ENCODE results near the gene PPP1R13L.

PPP1R13L gene

GRCh38 chr19:45382426-45382825 lies 22.4 kb downstream of the PPP1R13L start:
- no peak for DNase-seq
- TF ChIP-seq GATA1 (IDR thresholded peaks at IDR 0.05; ENCODE audit: low read depth, low read length) (no peak), POLR2A (IDR thresholded peaks at IDR 0.05; ENCODE audit: low read length) (no peak)

- TF ChIP-seq POLR2A (IDR thresholded peaks at IDR 0.05; ENCODE audit: low read length) = no peak
- no peak for TF ChIP-seq GATA1 (IDR thresholded peaks at IDR 0.05; ENCODE audit: low read depth, low read length)
- DNase-seq = no peak
These were observed 24.8 kb downstream of the PPP1R13L start for GRCh38 chr19:45380107-45380506.

- no peak for TF ChIP-seq POLR2A (IDR thresholded peaks at IDR 0.05; ENCODE audit: low read length)
- no peak for TF ChIP-seq GATA1 (IDR thresholded peaks at IDR 0.05; ENCODE audit: low read depth, low read length)
- DNase-seq = no peak
These were observed 28.7 kb downstream of the PPP1R13L start for GRCh38 chr19:45376045-45376724.

DNA sequence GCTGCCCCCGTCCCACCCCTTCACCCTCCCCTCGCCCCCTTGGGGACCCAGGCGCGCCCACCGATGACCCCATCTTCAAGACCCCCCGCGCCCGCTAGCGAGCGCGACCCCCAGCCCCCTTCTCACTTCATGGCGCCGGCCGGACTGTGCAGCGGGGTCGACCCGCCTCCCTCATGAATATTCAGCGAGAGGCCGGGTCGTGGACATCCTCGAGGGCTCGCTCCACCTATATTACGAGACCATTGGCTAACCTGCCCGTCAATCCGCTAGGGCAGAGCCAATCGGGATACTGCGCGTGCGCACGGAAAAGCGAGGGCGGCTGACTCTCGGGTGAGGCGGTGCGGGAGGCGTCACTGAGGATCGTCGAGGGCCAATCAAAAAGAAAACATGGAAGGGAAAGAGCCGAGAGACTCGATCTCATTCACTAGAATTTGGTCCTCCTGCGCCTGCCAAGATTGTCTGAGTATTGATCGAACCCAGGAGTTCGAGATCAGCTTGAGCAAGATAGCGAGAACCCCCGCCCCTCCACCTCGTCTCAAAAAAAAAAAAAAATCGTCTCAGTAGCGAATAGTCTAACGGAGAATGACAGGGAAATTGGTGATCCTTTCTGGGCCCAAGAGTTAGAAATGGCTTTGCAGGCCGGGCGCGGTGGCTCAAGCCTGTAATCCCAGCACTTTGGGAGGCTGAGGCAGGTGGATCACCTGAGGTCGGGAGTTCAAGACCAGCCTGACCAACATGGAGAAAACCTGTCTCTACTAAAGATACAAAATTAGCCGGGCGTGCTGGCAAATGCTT lies 34.3 kb downstream of the PPP1R13L start, which contains the start of gene ERCC2:
TSS of gene ERCC2 (minus strand) at position 164 of the 795 bp plus-strand sequence. CDS start at position 131, 33 bp downstream.
- TF ChIP-seq GATA1 (IDR thresholded peaks at IDR 0.05; ENCODE audit: low read depth, low read length) (no peak), POLR2A (IDR thresholded peaks at IDR 0.05; ENCODE audit: low read length) (peak; percentile 70)
- DNase-seq = peak; percentile 99

GRCh38 chr19:45368737-45369340 lies 36.0 kb downstream of the PPP1R13L start:
- no peak for DNase-seq
- no peak for TF ChIP-seq POLR2A (IDR thresholded peaks at IDR 0.05; ENCODE audit: low read length)
- TF ChIP-seq GATA1 (IDR thresholded peaks at IDR 0.05; ENCODE audit: low read depth, low read length) = no peak

DNA sequence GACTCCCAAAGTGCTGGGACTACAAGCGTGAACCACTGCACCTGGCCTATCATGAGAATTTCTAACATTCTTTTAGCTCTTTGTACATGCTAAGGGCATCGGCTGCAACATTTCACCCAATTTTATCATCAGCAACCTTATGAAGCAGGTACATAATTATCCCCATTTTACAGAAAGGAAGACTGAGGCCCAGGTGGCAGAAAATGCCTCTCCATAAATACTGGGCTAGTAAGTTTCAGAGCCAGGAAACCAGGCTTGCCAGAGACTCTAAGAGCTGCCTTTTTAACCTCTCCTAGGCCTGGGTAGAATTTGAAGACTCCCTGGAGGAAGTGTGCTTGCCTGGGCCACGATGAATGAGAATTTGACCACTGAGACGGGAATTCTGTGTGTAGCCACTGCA lies 36.7 kb downstream of the PPP1R13L start:
- DNase-seq = no peak
- TF ChIP-seq POLR2A (IDR thresholded peaks at IDR 0.05; ENCODE audit: low read length) = no peak
- TF ChIP-seq GATA1 (IDR thresholded peaks at IDR 0.05; ENCODE audit: low read depth, low read length) = no peak

DNA sequence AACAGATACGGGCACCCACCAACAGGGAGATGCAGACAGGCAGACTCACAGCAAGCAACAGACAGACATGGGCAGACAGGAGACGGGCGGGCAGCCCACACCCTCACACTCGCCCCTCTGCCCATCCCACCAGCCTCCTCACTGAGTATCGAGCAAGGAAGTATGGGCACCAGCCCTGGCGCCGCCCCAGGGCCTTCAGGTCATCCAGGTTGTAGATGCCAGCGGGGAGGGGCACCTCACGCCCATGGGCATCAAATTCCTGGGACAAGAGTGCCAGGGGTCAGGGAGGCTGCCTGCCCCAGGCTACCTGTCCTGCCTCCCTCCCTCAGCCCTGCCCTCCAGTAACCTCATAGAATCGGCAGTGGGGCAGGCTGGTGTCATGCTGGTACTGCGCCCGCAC lies 40.2 kb downstream of the PPP1R13L start:
- no peak for TF ChIP-seq POLR2A (IDR thresholded peaks at IDR 0.05; ENCODE audit: low read length)
- TF ChIP-seq GATA1 (IDR thresholded peaks at IDR 0.05; ENCODE audit: low read depth, low read length) = no peak
- no peak for DNase-seq

DNA sequence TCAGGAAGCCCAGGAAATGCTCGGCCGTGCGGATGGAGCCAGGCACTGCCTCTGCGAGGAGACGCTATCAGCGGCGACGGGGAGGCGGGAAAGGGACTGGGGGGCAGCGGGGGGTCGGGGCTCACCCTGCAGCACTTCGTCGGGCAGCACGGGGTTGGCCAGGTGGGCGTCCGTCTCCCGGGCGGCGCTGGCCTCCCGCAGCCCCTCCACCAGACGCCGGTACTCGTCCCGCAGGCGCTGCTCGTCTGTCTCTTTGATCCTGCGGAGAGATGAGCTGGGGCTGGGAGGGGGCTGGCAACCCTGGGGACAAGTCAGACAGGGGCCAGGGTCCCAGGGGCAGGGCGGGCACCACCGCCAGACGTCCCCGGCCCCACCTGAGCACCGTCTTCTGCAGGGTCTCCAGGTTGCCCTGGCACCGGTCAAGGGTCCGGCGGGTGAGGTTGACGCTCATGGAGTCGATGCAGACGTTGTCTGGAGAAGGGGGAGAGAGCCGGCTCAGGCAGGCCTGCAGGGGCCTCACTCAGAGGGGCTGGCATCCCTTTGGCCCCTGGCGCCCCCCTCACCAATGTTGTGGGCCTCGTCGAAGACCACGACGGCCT lies 40.9 kb downstream of the PPP1R13L start:
- TF ChIP-seq POLR2A (IDR thresholded peaks at IDR 0.05; ENCODE audit: low read length) (no peak), GATA1 (IDR thresholded peaks at IDR 0.05; ENCODE audit: low read depth, low read length) (no peak)
- DNase-seq = no peak

GRCh38 chr19:45362291-45362690 lies 42.6 kb downstream of the PPP1R13L start:
- no peak for DNase-seq
- TF ChIP-seq GATA1 (IDR thresholded peaks at IDR 0.05; ENCODE audit: low read depth, low read length) (no peak), POLR2A (IDR thresholded peaks at IDR 0.05; ENCODE audit: low read length) (no peak)

GRCh38 chr19:45361608-45362007 lies 43.3 kb downstream of the PPP1R13L start:
- TF ChIP-seq POLR2A (IDR thresholded peaks at IDR 0.05; ENCODE audit: low read length) (no peak), GATA1 (IDR thresholded peaks at IDR 0.05; ENCODE audit: low read depth, low read length) (no peak)

DNA sequence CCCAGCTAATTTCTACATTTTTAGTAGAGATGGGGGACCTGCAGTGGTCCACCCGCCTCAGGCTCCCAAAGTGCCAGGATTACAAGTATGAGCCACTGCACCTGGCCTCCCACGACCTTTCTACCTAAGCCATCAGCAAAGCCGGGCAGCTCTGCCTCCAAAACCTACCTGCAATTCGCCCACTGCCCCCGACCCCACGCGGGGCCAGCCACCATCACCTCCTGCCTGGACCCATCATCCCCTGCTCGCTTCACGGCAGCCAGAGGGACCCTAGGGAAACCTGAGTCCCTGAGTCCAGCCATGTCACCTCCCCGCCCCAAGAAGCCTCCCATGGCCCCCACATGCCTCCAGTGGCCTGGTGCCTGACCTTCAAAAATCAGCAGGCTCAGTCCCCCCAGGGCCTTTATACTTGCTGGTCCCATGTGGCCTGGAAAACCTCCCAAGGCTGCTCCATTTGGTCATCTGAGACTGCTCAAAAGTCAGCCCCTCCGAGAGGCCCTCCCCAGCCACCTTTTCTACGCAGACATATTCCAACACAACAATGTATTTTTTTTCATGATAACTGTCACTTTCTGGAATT lies 46.6 kb downstream of the PPP1R13L start:
- no peak for DNase-seq
- TF ChIP-seq GATA1 (IDR thresholded peaks at IDR 0.05; ENCODE audit: low read depth, low read length) (no peak), POLR2A (IDR thresholded peaks at IDR 0.05; ENCODE audit: low read length) (no peak)

More at GRCh38 chr19:45361608-45362007, 43.3 kb downstream of the PPP1R13L start:
- DNase-seq = no peak

GRCh38 chr19:45357445-45357783 lies 47.5 kb downstream of the PPP1R13L start:
- no peak for TF ChIP-seq GATA1 (IDR thresholded peaks at IDR 0.05; ENCODE audit: low read depth, low read length)
- TF ChIP-seq POLR2A (IDR thresholded peaks at IDR 0.05; ENCODE audit: low read length) = no peak
- DNase-seq = no peak

DNA sequence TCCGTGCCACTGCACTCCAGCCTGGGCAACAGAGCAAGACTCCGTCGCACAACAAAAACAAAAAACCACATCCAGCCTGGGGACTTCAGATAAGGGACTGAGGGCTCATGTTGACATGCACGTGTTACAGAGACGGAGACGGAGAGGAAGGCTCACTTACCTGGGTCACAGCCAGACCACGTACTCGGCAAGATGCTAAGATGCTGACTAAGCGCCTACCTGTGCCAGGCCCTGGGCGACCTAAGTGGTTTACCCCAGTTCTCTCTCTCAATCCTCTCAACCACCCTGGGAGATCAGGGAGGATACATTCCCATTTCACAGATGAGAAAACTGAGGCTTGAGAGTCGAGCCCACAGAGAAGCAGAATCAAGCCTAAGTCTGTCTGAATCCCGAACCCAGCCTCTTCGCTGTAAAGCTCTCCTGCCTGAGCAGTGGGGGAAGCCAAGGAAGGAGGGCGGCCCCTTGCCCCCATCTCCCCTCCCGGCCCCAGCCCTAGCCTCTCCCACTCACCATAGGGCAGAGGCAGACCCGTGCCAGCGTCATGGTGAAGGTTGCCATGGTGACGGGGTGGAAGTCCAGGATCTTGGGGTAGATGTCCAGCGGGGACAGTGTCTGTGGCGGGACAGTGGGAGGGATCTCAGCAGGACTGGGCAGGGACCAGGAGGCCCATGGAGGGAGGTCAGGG lies 48.0 kb downstream of the PPP1R13L start:
- no peak for TF ChIP-seq GATA1 (IDR thresholded peaks at IDR 0.05; ENCODE audit: low read depth, low read length)
- TF ChIP-seq POLR2A (IDR thresholded peaks at IDR 0.05; ENCODE audit: low read length) = no peak
- peak in 1 of 2 experiments; percentile 42 for DNase-seq

Measured in erythroblast (primary cell).